Measurements from ENCODE around the gene WWOX.

The WWOX gene

GRCh38 chr16:78804058-78804735 is 704.7 kb downstream of the WWOX start:
- DNase-seq (ENCODE audit: low spot score): no peak

GRCh38 chr16:78805556-78805955 is 706.1 kb downstream of the WWOX start:
- DNase-seq (ENCODE audit: low spot score): no peak

DNA sequence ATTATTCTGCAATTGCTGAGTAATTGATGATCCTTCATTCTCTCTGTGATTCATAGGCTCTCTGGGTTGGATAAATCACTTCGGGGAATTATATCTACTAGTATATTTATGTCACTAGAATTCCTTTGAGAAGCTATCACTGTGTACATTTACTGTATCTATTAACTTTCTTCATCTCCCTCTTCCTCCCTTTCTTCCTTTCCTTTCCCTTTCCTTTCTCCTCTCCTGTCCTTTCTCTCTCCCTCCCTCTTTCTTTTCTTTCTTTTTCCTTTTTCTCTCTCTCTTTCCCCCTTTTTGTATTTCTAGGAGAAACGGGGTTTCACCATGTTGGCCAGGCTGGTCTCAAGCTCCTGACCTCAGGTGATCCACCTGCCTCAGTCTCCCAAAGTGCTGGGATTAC is 711.8 kb downstream of the WWOX start:
- no peak for DNase-seq (ENCODE audit: low spot score)

DNA sequence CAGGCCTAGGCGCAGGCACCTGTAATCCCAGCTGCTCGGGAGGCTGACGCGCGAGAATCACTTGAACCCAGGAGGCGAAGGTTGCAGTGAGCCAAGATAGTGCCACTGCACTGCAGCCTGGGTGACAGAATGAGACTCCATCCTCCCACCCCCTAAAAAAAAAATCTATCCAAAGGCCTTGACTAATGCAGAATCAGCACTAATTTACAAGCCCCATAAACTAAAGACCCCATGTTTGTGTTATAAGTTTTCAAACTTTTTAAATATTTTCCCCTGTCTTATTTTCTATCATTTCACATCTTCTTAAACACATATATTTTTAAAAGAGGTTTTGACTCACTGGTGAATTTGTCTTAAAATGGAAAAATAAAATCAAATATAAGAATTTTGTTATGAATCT is 713.1 kb downstream of the WWOX start:
- DNase-seq (ENCODE audit: low spot score): no peak

DNA sequence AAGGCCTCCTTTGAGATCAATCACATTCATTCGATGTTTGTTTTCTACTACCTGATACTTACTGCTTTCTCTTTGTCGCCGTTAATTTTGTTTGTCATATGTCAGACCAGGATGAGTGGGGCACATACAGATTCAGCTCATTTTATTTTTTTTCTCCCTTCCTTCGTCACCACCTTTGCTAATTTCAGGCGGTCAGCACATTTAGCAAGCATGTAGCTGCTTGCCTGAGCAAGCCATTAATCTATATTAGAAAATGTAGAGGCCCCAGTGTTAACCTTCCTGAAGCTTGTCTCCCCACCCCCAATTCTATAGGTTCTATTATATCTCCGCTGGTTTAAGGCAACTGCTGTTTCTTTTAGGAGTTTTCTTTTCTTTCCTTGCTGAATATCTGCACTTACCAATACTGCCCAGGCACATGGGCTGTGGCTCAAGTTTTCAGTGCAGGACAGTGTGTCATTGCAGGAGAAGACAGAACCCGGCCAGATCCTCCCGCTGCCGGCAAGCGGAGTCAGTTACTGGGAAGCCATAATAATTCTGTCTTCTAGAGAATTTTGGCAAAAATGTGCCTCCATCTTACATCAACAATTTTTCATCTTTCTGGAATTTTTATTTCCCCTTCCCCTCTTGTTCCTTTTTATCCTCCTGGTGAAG is 714.3 kb downstream of the WWOX start:
- no peak for DNase-seq (ENCODE audit: low spot score)

- DNase-seq (ENCODE audit: low spot score): no peak
Observed at GRCh38 chr16:78815713-78816112, 716.3 kb downstream of the WWOX start.

DNA sequence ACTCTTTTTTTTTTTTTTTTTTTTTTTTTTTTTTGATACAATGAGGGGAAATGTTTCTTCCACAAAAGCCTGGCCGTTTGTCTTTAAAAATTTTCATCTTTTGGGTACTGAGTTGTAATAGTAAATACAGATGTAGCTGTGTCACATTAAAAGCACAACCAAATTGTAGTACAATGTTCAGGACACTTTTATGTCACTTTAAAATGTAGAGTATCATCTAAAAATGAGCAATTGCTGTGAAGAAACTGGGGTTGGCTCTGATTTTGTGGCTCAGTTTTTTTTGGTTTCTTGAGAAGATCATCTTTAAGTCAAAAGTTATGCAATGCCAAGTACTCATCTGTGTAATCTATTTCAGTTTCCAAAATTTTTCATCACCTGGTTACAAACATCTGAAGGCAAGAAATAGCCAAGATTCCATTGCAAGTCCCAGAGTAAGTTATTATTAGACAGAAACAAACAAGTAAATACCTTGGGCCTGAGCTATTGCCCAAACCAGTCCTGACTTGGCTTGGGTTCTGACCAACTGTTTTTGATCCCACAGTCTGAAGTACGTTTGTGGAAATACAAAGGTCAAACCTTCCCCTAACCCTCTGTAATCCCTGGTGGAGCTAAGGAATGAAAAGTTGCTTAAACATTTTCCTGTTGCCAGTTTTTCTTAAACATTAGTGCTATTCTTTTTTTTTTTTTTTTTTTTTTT is 717.2 kb downstream of the WWOX start:
- no peak for DNase-seq (ENCODE audit: low spot score)

DNA sequence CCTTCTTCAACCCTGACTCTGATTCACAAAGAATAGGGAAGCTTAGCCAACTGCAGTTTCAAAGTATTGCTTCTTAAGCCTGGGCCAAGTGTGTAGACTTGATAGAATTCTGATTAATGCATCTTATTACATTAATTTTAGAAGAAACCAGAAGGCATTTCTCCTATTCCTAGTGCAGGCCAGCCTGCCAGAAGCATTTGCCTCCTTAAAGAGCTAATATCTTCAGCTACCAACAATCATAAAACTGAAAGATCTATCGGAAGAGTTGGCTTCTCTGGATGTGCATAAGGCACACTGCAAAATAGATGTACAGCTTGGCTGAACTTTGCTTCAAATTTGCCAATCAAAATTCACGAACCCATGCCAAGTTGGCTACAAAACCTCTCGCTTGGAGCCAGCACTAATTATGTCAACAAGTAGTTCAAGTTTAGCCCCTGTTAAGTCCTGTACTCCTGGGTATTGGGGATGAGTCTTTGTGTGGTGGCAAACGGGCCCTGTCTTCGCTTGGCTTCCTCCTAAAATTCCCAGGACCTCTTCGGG is 717.8 kb downstream of the WWOX start:
- DNase-seq (ENCODE audit: low spot score): no peak

DNA sequence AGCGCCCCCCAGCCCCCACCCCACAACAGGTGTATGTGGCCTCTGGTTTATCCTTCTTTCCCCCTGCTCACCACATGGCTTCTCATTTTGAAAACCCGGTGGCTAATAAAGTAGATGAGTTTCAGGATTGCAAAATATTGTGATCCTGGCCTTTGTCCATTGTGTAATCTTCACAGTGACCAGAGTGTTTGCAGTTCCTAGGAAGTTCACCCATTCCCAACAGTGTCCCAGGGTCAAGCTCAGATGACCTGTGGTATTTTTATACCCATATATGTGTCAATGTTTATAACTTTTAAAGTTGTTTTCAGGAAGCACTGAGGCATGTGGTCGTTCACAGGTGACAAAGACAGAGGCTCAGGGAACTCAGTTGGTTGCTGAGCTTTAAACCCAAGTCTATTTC is 721.9 kb downstream of the WWOX start:
- no peak for DNase-seq (ENCODE audit: low spot score)

GRCh38 chr16:78822509-78822908 is 723.1 kb downstream of the WWOX start:
- DNase-seq (ENCODE audit: low spot score): no peak

GRCh38 chr16:78823027-78823426 is 723.6 kb downstream of the WWOX start:
- DNase-seq (ENCODE audit: low spot score): no peak

DNA sequence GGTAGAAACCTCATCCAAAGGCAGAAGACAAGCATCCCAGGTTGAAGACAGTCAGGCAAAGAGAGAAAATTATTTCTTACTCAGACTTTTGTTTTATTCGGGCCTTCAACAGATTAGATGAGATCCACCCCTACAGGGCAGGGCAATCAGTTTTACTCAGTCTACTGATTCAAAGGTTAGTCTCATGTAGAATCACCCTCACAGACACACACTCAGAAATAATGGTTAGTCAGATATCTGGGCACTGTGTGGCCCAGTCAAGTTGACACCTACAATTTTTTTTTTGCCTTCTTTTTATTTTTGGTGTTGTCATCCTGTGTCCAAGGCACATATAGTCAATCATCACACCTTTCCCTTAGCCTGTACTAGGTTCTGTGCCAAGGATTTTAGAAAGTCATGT is 729.8 kb downstream of the WWOX start:
- DNase-seq (ENCODE audit: low spot score): no peak

DNA sequence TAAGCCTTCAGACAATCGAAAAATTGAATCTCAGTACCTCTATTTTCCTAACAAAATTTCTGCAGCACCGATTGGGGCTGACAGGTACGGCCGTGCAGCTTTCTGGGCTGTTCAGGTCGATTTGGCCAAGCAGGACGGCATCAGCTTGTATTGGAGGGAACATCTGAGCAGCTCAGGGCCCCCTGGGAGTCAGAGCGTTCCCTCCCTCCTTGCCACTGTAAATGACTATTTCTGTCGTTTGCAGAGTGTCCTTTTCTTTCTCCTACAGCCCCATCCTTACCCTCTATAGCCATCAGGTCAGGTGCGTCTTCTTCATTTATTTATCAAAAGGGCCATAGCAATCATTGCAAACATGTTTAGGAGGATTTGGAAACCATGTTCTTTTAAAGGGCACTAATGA is 731.1 kb downstream of the WWOX start:
- no peak for DNase-seq (ENCODE audit: low spot score)

- no peak for DNase-seq (ENCODE audit: low spot score)
Observed at GRCh38 chr16:78832100-78832499, 732.6 kb downstream of the WWOX start.

GRCh38 chr16:78836802-78837491 is 737.5 kb downstream of the WWOX start:
- DNase-seq (ENCODE audit: low spot score): no peak

DNA sequence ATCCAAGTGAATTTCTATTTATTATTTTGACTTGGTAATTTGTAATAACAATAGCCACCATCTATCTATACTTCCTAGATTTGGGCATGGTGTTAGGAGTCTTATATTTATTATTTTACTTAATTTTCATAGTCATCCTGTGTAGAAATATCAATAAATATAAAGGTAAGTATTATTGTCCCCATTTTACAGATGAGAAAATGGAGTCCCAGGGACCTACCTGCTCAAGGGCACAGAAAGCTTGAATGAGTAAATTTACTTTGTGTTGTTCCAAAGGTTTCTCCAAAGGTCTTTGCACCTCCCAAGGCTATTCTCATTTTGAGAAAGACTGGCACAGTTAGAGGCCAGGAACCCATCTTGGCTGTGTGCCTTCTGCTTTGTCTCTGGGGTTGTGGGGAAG is 738.3 kb downstream of the WWOX start:
- no peak for DNase-seq (ENCODE audit: low spot score)

DNA sequence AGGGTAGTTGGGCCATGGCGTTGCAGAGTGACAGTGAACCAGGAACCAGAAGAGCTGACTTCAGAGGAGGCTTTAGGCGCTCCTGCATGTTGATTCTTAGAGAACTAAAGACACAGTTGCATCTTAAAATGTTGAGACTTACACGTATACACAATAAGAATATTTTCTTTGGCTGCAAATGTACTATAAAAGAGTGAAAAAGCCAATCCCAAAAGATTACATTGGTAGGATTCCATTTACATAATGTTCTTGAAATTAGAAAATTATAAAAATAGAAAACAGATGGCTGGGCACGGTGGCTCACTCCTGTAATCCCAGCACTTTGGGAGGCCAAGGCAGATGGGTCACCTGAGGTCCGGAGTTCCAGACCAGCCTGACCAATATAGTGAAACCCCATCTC is 738.8 kb downstream of the WWOX start:
- no peak for DNase-seq (ENCODE audit: low spot score)

- DNase-seq (ENCODE audit: low spot score): no peak
Observed at GRCh38 chr16:78842950-78843349, 743.5 kb downstream of the WWOX start.

DNA sequence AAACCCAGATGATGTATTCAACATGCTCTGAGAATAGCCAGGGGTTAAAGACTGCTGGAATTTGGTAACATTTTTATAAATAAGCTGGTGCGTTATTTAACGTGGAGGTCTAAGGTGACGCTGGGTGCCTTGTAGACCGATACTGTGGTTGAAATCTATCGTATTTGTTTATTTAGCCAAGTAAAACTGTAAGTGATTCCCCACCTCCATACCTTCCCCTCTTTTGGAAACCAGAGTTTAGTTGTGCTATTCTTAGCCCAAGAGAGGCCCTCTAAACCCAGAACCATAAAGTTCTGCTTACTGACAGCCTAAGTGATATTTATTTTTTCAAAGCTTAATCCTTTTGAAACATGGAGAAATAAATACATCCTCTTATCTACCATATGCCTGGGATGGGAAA is 744.5 kb downstream of the WWOX start:
- no peak for DNase-seq (ENCODE audit: low spot score)

GRCh38 chr16:78844682-78845081 is 745.2 kb downstream of the WWOX start:
- peak; percentile 22 for DNase-seq (ENCODE audit: low spot score)

- DNase-seq (ENCODE audit: low spot score): no peak
Observed at GRCh38 chr16:78851266-78851665, 751.8 kb downstream of the WWOX start.

DNA sequence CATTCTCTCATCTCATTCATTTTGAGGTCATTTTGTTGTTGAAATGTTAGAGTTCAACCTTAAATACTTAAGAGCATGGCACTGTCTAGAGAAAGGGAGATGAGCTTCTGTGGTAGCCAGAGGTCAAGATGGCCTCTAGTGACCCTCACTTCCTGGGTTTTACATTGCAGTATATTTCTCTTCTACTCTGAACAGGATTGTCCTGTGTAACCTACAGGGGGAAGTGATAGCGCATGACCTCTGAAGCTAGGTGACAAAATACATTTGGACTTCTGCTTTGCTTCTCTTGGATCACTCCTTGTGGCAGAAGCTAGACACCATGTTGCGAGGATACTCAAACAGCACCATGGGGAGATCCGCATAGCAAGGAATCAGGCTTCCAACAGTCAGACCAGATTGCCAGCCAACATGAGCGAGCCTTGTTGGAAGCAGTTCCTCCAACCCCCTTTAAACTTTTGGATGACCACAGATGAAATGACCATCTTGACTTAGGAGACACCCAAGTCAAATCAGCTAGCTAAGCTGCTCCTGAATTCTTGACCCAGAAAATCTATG is 752.7 kb downstream of the WWOX start:
- DNase-seq (ENCODE audit: low spot score): no peak

Data from kidney capillary endothelial cell (primary cell).